ENCODE measurements around the gene REXO1. TPM values are rescaled to one million over a fixed set of nuclear protein-coding genes. Genes with fewer than 3 reads are reported as not detected.

REXO1 gene
- total RNA-seq, 1 experiment from 2014 or later = 56.8 TPM

GRCh38 chr19:1777149-1777548 lies 71.1 kb downstream of the REXO1 start:
- peak overlapping the region in 1 of 2 experiments; percentile 73; a peak in 2 of 5 replicates for H3K4me3 Mint-ChIP-seq
- peak overlapping the region in 1 of 3 experiments; percentile 90; a peak in 1 of 7 replicates for H3K27ac Mint-ChIP-seq
- no peak overlapping the region for H3K14ac ChIP-seq (ENCODE audit: insufficient read depth, low read length)

More at GRCh38 chr19:1777149-1777548, 71.1 kb downstream of the REXO1 start:
- Histone ChIP-seq H3K18ac (ENCODE audit: insufficient read length, low read depth, low read length) (no peak overlapping the region), H2AFZ (ENCODE audit: low read length) (no peak overlapping the region), H4K20me1 (ENCODE audit: control insufficient read depth, insufficient read depth, insufficient read length) (no peaks in the 10 kb centered on the region), H2BK20ac (ENCODE audit: low read depth, low read length, poor library complexity, severe bottlenecking) (no peak overlapping the region), H2BK12ac (ENCODE audit: insufficient read length, low read depth, low read length) (no peak overlapping the region), H4K8ac (replicated peaks; ENCODE audit: insufficient read length, low read depth, low read length) (no peak overlapping the region), H3K23me2 (ENCODE audit: insufficient read length, low read depth, low read length, poor library complexity, severe bottlenecking) (no peaks in the 10 kb centered on the region), H2AK5ac (ENCODE audit: insufficient read length, low read length) (no peak overlapping the region), H2BK5ac (ENCODE audit: insufficient read length, low read length) (no peak overlapping the region), H3K23ac (ENCODE audit: insufficient read length, low read depth, low read length) (no peak overlapping the region), H3K4me2 (ENCODE audit: insufficient read depth, insufficient read length, low read length) (peak overlapping the region; percentile 28), H3K9me3 (ENCODE audit: control insufficient read depth, low read depth, low read length) (no peaks in the 10 kb centered on the region), H2BK120ac (ENCODE audit: low read depth, low read length, poor library complexity, severe bottlenecking) (no peak overlapping the region), H3K79me1 (ENCODE audit: insufficient read depth, low read depth, low read length, poor library complexity, severe bottlenecking) (no peaks in the 10 kb centered on the region), H2BK15ac (ENCODE audit: low read depth, low read length) (no peak overlapping the region), H3K79me2 (ENCODE audit: insufficient read depth, low read length) (no peaks in the 10 kb centered on the region), H4K91ac (ENCODE audit: insufficient read length, low read depth, low read length) (no peak overlapping the region), H4K5ac (ENCODE audit: insufficient read length, low read depth, low read length) (no peak overlapping the region), H3K27me3 (ENCODE audit: insufficient read depth, low read length) (peaks cover 50% of the 10 kb centered on the region), H3K27ac (ENCODE audit: insufficient read length, low read depth, low read length) (no peak overlapping the region), H3K9ac (ENCODE audit: extremely low read depth, insufficient read length, low read length) (no peak overlapping the region), H3K4me1 (ENCODE audit: insufficient read depth, low read length) (no peaks in the 10 kb centered on the region), H3K56ac (ENCODE audit: insufficient read length, low read depth, low read length) (no peak overlapping the region), H3T11ph (ENCODE audit: low read length) (no peak overlapping the region), H3K4ac (ENCODE audit: low read depth, low read length) (no peak overlapping the region)
- Mint-ChIP-seq H3K9me3 (peaks cover 21 to 36% of the 10 kb centered on the region in 2 experiments), H3K27me3 (ENCODE audit: low read depth) (peaks cover 99% of the 10 kb centered on the region), H3K4me1 (peaks cover 13 to 22% of the 10 kb centered on the region in 2 experiments), H3K36me3 (ENCODE audit: insufficient read depth in 1 of 3, low read depth in 3 of 3) (peaks cover 0 to 4% (median 0%) of the 10 kb centered on the region in 3 experiments; a peak in 3 of 7 replicates)
- peak; percentile 27 for DNase-seq
- TF ChIP-seq, protein P1, sequence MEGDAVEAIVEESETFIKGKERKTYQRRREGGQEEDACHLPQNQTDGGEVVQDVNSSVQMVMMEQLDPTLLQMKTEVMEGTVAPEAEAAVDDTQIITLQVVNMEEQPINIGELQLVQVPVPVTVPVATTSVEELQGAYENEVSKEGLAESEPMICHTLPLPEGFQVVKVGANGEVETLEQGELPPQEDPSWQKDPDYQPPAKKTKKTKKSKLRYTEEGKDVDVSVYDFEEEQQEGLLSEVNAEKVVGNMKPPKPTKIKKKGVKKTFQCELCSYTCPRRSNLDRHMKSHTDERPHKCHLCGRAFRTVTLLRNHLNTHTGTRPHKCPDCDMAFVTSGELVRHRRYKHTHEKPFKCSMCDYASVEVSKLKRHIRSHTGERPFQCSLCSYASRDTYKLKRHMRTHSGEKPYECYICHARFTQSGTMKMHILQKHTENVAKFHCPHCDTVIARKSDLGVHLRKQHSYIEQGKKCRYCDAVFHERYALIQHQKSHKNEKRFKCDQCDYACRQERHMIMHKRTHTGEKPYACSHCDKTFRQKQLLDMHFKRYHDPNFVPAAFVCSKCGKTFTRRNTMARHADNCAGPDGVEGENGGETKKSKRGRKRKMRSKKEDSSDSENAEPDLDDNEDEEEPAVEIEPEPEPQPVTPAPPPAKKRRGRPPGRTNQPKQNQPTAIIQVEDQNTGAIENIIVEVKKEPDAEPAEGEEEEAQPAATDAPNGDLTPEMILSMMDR (conservative IDR thresholded peaks at IDR 0.05) = no peak
- no CpG with 5 or more reads among the region's 10 CpGs for WGBS (ENCODE audit: extremely low coverage, insufficient read length, low lambda C conversion rate)
